AG04450 (cell line): ENCODE data around the gene TNRC6B. TPM values are rescaled to one million over a fixed set of nuclear protein-coding genes. Genes with fewer than 3 reads are reported as not detected.
"Not testable (repeated sequence)": the region's sequence is repeated elsewhere in the genome, so short reads cannot be mapped to it uniquely, and the experiment has no call there.

Source experiments
- CTCF ChIA-PET: fragments of 300-600, 350-600 bp; formaldehyde crosslinking; extraction: SDS; loops from one replicate; lab custom pipeline; 2022; ENCODE audit warnings: antibody characterized with exemption, inconsistent platforms; lab: Charles Lee
- POLR2A ChIA-PET: fragments of 350-600 bp; formaldehyde crosslinking; extraction: SDS; loops from one replicate; lab custom pipeline; 2021; ENCODE audit warnings: antibody characterized with exemption, inconsistent platforms; lab: Yijun Ruan, JAX
- DNase-seq: peaks from one replicate; pipeline ENCODE4 v3.0.0-alpha.2; 2011; ENCODE audit warnings: low read depth, low spot score
- H3K27ac ChIP-seq: one replicate; pipeline ENCODE4 v1.5.1; 2012; ENCODE audit warnings: low read depth, low read length, control low read depth
- H3K27me3 ChIP-seq: one replicate; pipeline ENCODE4 v1.6.0; 2012; ENCODE audit warnings: low read length; ENCODE audit not compliant: control insufficient read depth, insufficient read depth
- H3K4me3 ChIP-seq: 2 replicates; pipeline ENCODE4 v1.5.1; 2011; ENCODE audit warnings: mild to moderate bottlenecking, low read depth, low read length, control low read depth
- H3K9me3 ChIP-seq: 2 replicates; pipeline ENCODE4 v1.5.1; 2012; ENCODE audit warnings: low read length; ENCODE audit not compliant: control insufficient read depth, insufficient read depth
- polyA plus RNA-seq: library from polyadenylated mRNA; depleted of rRNA; stranded (reverse); fragments of >200 nt; gene quantifications from 2 replicates; pipeline ENCODE4 v1.2.3, GENCODE V29; 2011
- TF ChIP-seq, protein P1 (sequence below): IDR thresholded peaks from 2 replicates; pipeline ENCODE4 v1.5.1; 2011; ENCODE audit warnings: low read depth, low read length, control low read depth, inconsistent platforms

TNRC6B gene
- polyA plus RNA-seq, 1 experiment = 6.6 TPM

DNA sequence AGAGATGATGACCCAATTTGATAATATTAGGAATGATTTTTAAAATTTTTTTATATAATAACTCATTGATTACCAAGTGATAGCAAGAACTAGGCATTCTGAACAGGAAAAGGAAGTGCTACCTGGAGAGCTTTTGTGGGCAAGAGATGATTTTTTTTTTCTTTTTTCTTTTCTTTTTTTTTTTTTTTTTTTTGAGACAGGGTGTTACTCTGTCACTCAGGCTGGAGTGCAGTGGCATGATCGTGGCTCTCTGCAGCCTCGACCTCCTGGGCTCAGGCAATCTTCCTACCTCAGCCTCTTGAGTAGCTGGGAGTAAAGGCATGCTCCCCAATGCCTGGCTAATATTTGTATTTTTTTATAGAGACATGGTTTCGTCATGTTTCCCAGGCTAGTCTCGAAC, 40.4 kb downstream of the TNRC6B start:
- Histone ChIP-seq H3K27ac (no peak overlapping the region), H3K9me3 (no peaks in the 10 kb centered on the region), H3K27me3 (no peaks in the 10 kb centered on the region), H3K4me3 (no peak overlapping the region)
- TF ChIP-seq, protein P1, sequence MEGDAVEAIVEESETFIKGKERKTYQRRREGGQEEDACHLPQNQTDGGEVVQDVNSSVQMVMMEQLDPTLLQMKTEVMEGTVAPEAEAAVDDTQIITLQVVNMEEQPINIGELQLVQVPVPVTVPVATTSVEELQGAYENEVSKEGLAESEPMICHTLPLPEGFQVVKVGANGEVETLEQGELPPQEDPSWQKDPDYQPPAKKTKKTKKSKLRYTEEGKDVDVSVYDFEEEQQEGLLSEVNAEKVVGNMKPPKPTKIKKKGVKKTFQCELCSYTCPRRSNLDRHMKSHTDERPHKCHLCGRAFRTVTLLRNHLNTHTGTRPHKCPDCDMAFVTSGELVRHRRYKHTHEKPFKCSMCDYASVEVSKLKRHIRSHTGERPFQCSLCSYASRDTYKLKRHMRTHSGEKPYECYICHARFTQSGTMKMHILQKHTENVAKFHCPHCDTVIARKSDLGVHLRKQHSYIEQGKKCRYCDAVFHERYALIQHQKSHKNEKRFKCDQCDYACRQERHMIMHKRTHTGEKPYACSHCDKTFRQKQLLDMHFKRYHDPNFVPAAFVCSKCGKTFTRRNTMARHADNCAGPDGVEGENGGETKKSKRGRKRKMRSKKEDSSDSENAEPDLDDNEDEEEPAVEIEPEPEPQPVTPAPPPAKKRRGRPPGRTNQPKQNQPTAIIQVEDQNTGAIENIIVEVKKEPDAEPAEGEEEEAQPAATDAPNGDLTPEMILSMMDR = no peak
- no peak for DNase-seq
- ChIA-PET CTCF (no interaction called here), POLR2A (interaction anchor here (0.7 kb wide), 1 partner anchor 39 kb away, joined by 5 read pairs; no protein-coding TSS in a partner anchor)

DNA sequence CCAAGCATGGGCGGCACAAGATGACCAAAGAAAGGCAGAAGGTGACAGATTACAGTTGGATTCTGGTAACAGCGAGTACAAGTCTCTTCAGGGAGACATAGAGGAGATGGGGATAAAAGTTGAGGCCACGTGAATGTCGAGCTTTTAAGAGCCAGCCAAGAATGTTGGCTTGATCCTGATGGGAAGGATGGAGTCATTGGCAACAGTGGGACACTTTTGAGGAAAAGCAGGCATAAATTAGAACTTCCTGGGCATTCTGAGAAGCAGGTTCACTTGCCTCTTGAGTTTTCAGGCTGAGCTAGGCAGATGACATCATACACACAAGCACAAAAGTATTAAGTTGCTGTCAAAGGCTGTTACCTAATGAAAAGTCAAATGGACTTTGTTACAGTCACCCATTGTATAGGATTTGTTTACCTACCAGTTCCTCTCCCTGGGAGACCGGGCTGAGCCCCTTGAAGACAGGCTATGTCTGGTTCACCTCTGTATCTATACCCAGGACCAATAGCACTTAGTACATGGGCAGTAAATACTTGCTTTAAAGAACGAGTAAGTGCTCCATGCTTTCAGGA, 41.1 kb downstream of the TNRC6B start:
- ChIA-PET CTCF (no interaction called here), POLR2A (no interaction called here)
- H3K9me3 ChIP-seq = no peaks in the 10 kb centered on the region
- H3K4me3 ChIP-seq = no peak overlapping the region
- no peaks in the 10 kb centered on the region for H3K27me3 ChIP-seq
- no peak overlapping the region for H3K27ac ChIP-seq
- TF ChIP-seq, protein P1 = no peak
- no peak for DNase-seq

DNA sequence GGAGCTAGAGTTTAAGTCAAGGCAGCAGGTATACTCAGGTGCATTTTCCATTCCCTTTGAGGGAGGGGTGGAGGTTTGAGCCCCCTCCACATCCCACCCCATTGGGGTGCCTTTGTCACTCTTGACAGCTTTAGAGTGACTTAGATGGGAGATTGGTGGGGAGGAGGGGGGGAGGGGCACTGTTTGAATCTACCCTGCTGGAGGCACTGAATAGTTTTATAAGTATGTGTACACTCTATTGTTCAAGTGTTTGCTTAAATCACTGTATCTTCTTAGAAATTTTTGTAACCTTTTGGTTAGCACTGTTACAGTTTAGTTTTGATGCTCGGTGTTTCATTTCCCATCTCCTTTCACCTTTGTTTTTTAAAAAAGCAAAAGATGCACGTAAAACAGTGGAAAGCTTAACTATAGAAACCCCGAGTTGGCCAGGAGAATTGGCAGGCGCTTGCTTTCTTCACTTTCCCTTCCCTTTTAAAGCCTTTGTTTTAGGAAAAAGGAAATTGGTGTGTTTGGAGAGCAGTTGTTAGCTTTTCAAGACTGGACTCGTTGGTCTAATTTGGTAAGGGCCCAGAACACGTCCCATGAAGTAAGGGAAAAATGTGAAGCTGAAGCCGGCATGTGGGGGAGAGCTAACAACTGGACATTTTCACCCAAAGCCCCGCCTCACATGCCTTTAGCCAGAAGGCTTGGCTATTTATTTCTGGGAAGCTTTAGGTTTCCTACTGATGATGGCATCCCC, 42.8 kb downstream of the TNRC6B start:
- Histone ChIP-seq H3K9me3 (no peaks in the 10 kb centered on the region), H3K4me3 (no peak overlapping the region), H3K27me3 (no peaks in the 10 kb centered on the region), H3K27ac (peak overlapping the region; percentile 34)
- DNase-seq = no peak
- TF ChIP-seq, protein P1 = no peak
- ChIA-PET POLR2A (interaction anchor here (1.1 kb wide), 1 partner anchor 176 kb away, joined by 3 read pairs; no protein-coding TSS in a partner anchor), CTCF (interaction anchor here (0.6 kb wide), 1 partner anchor 692 kb away, joined by 3 read pairs; no protein-coding TSS in a partner anchor)

DNA sequence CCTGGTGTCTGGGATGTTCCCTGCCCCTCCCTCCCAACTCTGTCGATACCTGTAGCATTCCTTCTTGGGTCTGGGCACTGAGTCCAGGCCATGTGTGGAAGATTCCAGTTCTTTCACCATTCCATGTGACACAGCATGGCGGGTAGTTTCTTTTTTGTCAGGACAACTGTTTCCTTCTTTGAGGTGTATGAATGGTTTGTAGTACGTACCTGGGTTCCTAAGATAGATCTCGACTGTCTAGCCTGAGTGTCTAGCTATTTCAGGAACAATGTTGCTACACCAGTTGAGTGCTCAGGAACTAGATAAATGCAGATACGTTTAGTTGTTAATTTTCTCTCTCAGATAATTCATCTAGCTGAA, 43.3 kb downstream of the TNRC6B start:
- no peak overlapping the region for H3K4me3 ChIP-seq
- H3K9me3 ChIP-seq = no peaks in the 10 kb centered on the region
- TF ChIP-seq, protein P1 = no peak
- H3K27ac ChIP-seq = peak overlapping the region; percentile 34
- H3K27me3 ChIP-seq = no peaks in the 10 kb centered on the region
- POLR2A ChIA-PET = no interaction called here
- no peak for DNase-seq
- CTCF ChIA-PET = no interaction called here

DNA sequence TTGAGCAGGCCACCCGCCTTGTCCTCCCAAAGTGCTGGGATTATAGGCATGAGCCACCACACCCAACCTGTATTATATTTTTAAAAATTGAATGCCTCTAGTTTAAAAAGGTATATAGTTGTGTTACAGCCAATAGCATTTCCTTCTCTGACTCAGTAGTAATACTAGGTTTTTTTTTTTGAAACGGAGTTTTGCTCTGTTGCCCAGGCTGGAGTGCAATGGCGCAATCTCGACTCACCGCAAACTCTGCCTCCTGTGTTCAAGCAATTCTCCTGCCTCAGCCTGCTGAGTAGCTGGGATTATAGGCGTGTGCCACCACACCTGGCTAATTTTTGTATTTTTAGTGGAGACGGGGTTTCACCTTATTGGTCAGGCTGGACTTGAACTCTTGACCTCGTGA, 45.3 kb downstream of the TNRC6B start:
- DNase-seq, CTCF ChIA-PET, H3K4me3 ChIP-seq, H3K27ac ChIP-seq, H3K27me3 ChIP-seq, H3K9me3 ChIP-seq, POLR2A ChIA-PET: not testable (repeated sequence)
